Measurements from ENCODE around the gene BLM.

Gene BLM

DNA sequence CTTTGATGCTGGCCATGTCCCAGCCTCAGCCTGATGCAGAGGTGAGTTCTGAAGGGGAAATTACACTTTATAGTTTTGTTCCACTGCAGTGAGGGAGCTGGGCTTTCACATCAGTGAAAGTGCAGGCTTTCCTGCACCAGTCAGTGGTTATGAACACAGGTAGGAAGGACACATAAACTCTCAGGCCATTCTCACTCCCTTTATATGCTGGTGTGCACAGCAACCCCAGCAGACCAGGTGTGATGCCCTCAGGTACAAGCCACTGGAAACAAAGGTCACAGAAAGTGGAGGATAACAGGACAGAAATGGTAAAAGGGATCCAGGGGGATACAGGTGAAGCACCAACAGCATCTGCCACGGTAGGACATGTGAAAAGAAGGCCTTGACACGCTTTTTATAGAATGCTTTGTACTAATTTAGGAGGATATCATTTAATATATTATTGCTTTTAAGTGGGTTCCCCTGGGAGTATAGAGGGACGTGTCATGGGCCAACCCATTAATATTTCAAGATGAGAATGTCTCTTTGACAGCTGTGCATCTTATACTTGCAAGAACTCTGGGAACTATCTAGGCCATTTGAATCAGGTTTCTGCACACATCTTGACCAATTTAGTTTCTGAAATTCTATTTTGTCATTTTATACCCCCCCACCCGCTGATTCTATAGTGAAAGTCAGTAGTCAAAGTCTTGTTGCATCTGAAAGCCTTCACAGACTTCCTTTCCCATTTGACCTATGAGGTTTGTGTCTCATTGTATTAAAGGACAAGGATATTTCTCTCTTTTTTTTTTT lies 25.0 kb upstream of the BLM start:
- DNase-seq: no peak

DNA sequence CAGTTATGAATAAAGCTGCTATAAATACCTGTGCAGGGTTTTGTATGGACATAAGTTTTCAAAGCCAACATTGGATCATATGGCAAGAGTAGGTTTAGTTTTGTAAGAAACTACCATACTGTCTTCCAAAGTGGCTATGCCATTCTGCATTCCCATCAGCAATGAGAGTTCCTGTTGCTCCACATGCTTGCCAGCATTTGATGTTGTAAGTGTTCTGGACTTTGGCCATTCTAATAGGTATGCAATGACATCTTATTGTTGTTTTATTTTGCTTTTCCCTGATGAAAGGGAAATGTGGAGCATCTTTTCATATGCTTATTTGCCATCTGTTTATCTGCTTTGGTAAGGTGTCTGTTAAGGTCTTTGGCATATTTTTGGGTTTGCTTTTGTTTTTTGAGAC lies 22.2 kb upstream of the BLM start:
- DNase-seq: no peak

DNA sequence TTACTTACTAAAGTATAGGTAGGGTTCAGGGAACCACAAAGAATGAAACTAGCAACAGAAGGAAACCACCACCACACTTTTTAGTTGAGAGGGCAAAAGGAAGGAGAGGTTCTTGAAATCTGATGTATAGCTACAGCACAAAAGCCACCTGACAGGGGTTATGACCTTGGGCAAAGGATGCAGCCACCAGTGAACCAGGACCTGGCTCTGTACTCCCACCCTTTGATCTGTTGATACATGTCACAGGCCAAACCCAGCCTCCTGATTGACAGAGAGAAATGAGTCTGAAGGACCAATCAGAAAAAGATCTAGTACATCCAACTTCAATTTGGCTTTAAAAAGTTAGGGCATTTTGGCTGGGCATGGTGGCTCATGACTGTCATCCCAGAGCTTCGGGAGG lies 20.0 kb upstream of the BLM start:
- DNase-seq: no peak

DNA sequence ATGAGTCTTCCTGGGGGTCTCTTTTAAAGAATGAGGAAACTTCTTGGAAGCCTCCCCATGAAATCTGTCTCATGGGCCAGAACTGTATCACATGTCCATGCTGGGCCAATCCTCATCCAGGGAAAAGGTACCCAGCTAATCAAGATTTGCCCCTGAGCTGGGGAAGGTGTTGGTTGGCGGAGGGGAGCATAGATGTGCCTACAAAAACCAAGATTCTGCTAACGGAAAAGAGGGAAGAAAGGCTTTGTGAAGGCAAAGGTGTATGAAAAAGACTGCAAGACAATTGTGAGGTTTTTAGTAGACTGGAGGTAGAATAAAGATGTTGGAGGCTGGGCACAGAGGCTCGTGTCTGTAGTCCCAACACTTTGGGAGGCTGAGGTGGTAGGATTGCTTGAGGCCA lies 18.5 kb upstream of the BLM start:
- no peak for DNase-seq

DNA sequence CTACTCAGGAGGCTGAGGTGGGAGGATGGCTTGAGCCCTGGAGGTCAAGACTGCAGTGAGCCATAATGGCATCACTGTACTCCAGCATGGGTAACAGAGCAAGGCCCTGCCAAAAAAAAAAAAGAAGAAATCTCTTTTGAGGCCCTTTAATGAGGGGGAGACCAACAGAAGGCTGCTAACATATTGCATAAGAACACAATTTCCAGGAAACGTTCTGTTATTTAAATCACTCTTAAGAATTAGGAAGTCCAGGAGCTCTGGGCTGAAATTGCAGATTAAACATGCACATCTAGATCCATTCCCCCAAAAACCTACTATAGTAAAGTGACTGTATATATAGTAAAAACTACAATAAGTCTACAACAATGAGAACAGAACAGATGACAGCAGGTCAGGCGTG lies 16.1 kb upstream of the BLM start:
- DNase-seq: no peak

DNA sequence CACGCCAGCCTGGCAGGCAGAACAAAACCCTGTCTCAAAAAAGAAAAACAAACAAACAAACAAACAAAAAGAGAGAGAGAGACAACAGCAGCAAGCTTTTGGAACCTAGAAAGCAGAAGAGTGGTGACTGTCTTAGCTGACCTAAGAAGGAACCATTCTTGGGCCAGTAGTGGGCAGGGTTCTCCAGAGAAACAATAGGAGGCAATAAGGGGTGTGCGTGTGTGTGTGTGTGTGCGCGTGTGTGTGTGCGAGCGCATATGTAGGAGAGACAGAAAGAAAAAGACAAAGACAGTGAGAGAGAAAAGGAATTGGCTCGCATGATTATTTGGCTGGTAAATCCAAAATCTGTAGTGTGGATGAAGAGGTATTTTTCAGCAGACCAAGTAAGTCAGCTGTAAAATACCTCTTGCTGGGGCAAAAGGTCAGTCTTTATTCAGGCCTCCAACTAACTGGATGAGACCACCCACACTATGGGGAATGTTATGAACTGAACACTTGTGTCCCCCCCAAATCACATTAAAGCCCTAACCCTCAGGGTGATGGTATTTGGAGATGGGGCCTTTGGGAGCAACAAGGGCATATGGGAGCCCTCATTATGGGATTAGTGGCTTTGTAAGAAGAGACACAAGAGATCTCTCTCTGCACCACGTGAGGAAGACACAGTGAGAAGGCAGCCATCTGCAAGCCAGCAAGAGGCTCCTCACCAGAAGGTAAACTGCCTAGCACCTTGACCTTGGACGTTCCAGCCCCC lies 15.1 kb upstream of the BLM start:
- no peak for DNase-seq

DNA sequence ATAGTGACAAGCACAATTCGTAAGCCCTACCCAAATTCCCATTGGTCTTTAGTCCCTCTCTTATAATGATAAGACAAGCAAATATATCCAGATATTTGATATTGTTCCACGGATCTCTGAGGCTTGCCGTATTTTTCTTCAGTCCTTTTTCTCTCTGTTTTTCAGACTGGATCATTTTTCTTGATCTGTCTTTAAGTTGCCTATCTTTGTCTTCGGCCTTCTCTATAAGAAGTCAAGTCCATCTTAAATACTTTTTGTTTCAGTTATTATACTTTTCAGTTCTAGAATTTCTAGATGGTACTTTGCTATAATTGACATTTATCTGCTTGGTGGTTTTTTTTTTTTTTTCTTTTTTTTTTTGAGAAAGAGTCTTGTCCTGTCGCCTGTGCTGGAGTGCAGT lies 13.7 kb upstream of the BLM start:
- no peak for DNase-seq

DNA sequence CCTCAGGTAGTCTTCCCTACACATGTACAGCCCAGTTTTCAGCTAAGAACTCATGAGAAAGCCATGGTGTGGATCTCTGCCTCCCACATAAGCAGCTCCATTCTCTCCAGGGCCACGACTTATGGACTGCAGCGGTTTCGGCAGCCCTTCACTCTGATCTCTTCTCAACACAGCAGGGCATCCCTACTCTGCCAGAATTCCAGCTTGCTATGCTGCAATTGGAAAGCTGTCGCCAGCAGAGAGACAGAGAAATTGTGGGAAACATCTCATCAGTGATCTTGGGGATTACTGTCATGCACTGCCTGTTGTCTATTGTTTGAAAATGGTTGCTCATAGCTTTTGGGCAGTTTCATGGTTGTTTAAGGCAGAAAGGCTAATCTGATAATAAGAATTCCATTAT lies 11.9 kb upstream of the BLM start:
- no peak for DNase-seq

DNA sequence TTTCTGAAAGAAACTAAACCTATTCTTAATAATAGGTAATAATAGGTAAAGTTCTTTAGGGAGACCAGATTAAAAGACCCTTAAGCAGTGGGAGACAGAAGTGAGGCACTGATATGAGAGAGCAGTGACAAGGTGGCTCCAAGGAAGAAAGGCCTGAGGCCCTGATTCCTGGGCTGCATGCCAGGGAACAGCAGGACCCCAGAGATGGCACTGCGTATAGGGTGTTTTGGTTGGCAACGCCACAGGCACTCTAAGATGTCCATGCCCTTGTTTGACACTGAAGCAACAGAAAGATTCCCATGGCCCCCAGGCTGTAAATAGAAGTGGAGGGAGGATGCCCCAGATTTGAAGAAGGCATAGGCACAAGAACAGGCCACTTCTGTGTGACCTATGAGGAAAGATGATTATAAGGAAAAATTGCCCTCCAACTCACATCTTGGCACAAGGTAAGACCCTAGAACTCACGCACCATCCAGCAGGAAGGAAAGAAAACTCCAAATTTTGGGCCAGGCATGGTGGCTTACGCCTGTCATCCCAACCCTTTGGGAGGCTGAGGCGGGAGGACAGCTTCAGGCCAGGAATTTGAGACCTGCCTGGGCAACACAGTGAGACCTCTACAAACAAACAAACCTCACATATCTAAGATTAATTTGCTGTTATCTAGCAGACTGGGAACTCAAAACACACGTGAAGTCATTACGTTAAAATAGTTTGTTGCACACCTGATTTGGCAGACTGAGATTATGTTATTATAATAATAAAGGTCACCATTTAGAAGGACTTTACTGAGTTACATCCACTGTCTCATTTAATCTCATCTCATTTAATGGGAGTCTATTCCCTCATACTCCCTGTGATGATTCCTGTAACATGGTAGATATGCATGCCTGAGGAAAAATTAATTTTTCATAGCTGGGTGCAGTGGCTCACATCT lies 10.5 kb upstream of the BLM start:
- DNase-seq: no peak

DNA sequence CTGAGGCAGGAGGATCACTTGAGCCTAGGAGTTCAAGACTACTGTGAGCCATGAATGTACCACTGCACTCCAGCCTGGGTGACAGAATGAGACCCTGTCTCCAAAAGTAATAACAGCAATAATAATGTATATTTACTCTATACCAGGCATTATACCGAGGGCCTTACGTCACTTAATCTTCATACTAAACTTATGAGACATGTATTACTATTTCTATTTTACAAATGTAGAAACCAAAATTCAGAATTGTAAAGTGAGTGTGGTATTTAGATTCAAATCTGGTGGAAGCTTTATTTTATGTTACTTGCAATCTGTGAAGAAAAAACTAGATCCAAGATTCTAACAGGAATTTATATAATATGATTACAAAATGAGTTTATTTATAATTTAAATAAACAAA lies 9.7 kb upstream of the BLM start:
- DNase-seq: no peak

DNA sequence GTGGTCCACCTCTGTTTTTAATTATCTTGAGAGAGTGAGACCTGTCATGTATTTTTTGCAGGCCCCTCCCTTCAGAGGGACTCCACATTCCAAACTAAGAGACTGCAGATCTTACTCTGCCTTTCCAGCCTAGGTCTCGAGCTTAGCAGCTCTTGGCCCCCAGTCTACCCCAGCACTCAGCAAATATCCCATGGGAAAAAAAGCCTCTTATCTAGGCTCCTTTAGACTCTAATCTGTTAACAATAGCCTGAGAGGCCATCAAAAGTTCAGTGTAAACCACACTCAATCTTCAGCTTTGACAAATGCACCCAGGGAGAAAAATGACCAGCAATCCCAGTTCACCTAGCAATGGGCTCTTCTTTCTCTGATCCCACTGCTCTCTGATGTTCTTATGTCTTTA lies 8.6 kb upstream of the BLM start:
- no peak for DNase-seq

DNA sequence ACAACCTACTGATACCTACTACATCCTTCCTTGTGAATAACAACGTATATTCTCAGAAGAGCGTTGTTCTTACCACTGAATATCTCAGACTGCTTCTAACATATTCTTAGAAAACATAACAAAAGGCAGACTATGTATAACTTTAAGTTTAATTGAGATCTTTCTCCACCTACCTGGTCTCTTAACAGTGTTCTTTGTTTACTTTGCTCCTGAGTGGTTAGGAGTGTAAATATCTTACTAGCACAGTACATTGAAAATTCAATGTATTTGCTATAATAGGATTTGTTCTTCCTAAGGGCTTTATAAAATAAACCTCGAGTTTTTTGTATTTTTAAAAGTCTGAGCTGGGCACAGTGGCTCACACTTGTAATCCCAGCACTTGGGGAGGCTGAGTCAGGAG lies 7.9 kb upstream of the BLM start:
- DNase-seq: no peak

DNA sequence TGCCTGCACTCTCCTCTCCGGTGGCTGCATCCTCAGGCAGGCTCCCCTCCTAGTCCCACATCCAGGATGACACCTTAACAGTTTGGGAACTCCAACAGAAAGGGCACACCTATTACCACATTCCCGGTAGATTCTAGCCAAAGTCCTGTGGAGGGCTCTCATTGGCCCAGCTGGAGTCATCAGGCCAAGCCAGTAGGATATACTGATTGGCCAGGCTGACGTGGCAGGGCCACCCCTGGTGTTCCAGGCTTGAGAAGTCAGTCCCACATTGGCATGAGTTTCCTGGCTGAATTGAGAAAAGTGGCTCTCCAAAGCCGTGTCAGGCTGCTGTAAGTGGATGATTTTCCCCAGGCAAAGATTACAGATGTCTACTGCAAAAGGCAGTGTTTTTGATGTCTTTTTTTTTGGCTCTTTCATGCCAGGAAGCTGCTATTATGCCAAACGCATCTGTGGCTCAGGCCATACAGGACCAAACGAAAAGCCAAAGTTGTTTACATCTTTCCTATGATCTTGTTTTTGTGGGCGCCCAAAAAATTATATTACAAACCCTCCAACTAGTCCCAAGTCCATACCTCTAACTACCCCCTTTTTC lies 6.6 kb upstream of the BLM start:
- DNase-seq: no peak

DNA sequence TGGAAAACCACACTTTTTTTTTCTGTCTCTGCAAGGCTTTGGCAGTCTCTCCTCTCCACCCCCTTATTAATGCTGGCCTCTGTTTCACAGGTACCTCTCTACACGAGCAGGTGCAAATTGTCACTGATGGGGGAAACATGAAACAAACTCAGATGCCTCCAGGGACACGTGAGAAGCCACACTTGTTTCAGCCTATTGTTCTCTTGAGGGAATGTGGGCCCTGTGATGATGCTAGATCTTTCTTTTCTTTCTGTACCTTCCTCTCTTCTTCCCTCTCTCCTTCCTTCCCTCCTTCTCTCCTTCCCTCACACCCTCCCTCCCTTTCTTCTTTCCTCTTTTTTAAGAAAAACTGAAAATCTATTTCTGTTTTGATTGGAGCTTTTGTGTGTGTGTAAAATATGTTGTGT lies 5.7 kb upstream of the BLM start:
- no peak for DNase-seq

DNA sequence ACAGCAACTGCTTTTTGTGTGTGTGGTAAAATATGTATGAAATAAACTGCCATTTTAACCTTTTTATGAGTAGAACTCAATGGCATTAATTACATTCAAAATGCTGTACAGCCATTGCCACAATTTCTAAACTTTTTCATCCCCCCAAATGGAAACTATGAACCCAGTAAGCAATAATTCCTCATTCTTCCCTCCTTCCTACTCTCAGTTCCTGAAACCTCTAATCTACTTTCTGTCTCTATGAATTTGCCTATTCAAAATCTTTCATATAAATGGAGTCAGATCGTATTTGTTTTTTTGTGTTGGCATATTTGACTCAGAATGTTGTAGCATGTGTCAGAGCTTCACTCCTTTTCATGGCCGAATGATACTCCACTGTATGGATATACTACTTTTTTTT lies 5.3 kb upstream of the BLM start:
- DNase-seq: no peak

DNA sequence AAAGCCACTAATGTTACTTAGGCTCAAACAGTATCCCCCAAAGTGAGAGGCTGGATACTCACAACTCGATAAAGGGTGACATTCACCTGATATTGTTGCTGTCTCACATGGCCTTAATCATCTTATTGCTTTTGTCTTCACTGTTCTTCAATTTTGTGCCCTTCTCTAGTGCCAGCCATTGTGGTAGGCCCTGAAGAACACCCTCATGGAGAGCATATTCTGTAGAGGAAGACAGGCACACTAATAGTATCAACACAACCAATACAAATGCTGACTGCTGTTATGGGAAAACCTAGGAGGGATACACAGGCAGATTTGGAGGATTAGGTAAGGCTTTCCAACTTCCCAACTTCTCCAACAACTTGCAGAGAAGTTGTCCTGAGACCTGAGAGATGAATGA lies 4.1 kb upstream of the BLM start:
- DNase-seq: no peak

DNA sequence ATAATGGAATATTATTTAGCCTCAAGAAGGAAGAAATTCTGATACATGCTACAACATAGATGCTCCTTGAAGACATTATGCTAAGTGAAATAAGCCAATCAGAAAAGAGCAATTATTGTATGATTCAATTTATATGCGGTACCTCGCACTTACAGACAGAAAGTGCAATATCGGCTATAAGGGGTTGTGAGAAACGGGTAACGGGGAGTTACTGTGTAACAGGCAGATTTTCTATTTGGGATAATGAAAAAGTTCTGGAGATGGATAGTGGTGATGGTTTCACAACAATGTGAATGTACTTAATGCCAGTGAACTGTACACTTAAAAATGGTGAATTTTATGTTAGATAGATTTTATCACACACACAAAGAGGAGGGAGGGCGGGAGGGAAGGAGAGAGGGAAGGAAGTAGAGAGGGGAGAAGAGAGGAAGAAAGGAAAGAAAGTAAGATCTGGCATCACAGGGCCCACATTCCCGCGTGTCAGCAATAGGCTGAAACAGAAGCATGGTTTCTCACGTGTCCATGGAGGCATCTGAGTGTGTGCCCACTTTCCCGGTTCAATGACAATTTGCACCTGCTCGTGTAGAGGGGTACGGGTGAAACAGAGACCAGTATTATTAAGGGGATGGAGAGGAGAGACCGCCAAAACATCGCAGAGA lies 700 bp upstream of the BLM start:
- no peak for DNase-seq

DNA sequence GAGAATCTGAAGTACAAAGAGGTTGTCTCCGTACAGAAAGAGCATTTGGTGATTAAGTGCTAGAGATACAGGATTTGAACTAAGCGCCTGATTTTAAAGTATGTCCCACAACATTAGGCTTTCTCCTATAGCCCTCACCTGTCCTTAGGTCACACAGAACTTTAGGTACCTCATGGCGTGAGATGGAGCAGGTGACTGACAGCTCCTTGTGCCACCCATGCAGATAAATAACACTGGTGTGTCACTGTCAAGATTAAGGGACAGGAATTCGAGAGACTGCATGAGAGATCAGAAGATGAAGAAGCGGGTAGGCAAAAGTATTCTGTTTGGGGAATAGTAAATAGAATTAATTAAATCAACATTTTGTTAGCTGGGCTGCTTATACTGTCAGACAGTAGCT lies 1.1 kb downstream of the BLM start:
- DNase-seq: no peak

DNA sequence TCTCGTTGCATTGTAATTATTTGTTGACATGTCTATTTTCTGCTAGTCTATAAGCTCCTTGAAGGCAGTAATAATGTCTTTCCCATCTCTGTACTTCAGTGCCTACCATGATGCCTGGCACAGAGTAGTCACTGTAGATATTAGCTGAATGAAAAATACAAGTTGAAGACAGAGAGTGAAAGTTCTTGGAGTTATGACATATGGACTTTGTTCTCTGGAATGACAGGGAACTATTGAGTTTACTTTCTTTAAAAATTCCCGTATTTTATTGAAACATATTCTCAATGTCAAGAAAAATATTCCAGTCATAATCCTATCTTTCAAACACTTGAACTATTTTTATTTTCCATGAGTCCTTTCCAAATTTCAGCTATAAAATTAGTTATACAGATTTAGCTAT lies 3.0 kb downstream of the BLM start:
- DNase-seq: no peak

DNA sequence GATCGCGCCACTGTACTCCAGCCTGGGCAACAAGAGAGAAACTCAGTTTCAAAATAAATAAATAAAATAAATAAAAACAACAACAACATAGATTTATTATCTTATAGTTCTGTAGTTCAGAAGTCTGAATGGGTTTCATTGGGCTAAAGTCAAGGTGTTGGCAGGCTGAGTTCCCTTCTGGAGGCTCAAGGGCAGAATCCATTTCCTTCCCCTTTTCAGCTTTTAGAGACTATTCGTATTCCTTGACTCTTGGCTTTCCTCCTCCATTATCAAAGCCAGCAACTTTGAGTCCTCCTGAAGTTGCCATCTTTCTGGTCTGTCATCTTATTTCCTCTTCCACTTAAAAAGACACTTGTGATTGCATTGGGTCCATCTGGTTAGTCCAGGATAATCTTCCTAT lies 12.1 kb downstream of the BLM start:
- DNase-seq: no peak

DNA sequence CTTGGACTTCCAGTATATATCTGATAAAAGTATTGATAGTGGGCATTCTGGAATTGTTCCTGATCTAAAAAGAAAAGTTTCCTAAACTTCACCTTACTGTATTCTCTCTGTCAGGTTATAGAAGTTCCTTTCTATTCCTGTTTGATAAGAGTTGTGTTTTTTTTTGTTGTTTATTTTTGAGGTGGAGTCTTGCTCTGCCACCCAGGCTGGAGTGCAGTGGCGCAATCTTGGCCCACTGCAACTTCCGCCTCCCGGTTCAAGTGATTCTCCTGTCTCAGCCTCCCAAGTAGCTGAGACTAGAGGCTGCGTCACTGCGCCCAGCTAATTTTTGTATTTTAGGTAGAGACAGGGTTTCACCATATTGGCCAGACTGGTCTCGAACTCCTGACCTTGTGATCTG lies 13.1 kb downstream of the BLM start:
- no peak for DNase-seq

DNA sequence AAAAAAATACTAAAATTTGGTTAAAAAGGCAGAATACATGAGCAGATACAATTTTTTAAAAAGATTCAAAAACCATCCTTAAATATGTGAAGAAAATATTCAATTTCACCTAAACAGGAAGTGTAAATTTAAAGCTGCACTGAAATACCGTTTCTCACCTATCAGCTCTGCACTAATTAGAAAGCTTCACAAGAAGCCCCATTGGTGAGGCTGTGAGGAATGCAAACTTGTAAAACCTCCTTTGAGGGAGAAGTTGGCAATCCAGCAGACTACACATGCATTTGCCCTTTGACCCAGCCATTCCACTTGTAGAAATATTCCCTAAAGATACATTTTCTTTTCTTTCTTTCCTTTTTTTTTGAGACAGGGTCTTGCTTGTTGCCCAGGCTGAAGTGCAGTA lies 18.8 kb downstream of the BLM start:
- no peak for DNase-seq

DNA sequence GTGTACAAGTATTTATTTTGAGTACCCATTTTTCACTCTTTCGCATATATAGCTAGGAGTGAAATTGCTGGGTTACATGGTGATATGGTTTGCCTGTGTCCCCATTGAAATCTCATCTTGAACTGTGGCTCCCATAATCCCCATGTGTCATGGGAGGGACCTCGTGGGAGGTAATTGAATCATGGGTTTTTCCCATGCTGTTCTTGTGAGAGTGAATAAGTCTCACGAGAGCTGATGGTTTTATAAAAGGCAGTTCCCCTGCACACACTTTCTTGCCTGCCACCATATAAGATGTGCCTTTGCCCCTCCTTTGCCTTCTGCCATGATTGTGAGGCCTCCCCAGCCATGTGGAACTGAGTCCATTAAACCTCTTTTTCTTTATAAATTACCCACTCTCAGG lies 23.4 kb downstream of the BLM start:
- peak; percentile 15 to 35 for DNase-seq
